ENCODE results near the gene RAPGEF2.
A peak's percentile ranks its signal among the peaks of the same experiment; 100 is the strongest.

Gene RAPGEF2

GRCh38 chr4:159201168-159201567 lies 98.3 kb downstream of the RAPGEF2 start:
- FAIRE-seq: no peak

DNA sequence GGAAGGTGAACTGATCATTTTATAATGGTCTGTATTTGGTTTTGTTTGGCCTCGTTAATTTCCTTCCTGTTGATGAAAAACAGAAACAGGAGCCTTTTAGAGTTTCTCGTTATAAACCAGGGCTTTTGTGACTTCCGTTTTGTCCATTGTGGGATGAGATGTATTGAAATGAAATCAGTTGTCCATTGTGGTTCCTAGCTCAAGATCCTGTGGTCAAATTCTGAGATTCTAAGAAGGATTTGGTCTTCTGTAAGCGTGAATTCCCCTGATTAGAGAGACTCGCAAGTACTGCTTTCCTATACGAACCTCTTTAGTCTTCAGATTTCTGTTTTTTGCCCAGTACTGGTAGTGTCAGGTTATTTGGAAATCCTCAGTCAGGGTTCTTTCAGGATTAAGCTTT lies 101.7 kb downstream of the RAPGEF2 start:
- no peak for FAIRE-seq

- no peak for FAIRE-seq
Measured at GRCh38 chr4:159205466-159205865, 102.6 kb downstream of the RAPGEF2 start.

DNA sequence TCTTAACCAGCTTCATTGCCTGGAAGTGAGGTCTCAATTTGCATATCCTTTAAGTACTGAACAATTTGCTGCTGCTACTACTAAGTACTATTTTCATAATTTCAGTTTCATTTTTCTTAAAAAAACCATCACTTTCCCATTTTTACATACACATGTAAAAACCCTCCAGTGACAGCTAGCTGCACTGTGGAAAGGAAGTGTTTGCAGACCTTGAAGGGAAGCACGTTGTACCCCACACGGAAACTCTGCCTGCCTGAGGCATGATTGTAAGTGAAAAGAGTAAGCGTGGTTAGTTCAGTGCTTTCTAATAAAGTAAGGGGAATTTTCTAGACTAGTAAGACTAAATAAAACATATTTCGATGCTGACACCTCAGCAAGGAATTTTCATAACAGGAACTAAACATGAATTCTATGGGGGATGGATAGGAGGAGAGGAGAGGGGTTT lies 103.6 kb downstream of the RAPGEF2 start:
- no peak for FAIRE-seq

DNA sequence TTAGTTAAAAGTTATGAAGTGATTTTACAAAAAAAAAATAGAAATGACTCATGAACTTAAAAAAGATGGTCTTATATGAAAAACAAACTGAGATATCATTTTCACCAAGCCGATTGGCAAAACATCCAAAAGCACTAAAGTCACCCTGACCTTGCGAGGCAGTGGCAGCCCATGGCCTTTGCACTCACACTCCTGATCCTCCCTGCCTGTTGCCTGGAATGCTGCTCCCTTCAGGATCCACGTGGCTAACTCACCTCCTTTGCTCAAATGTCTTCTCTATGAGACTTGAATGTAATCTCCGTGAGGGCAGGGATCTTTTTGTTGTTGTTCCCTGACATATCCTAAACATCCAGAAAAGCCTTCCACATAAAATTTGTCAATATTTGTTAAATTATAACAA lies 106.4 kb downstream of the RAPGEF2 start:
- no peak for FAIRE-seq

DNA sequence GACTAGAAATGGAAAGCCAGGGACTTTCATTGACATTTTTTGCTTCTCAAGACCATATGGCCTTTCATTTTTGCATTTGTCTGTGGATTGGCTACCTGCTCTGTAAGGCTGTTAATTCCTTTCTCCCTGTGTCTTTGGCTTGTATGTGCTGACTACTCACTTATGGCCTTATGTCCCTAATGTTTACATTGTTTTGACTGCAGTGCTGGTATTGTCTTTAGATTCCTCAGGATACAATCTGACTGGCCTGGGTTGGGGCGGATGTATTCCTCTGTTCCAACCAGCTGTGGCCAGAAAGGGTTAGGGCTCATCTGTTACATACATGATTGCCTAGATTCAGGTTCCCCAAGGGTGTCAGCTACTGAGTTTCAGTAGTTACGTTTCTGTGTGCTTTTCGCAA lies 108.1 kb downstream of the RAPGEF2 start:
- FAIRE-seq: no peak

DNA sequence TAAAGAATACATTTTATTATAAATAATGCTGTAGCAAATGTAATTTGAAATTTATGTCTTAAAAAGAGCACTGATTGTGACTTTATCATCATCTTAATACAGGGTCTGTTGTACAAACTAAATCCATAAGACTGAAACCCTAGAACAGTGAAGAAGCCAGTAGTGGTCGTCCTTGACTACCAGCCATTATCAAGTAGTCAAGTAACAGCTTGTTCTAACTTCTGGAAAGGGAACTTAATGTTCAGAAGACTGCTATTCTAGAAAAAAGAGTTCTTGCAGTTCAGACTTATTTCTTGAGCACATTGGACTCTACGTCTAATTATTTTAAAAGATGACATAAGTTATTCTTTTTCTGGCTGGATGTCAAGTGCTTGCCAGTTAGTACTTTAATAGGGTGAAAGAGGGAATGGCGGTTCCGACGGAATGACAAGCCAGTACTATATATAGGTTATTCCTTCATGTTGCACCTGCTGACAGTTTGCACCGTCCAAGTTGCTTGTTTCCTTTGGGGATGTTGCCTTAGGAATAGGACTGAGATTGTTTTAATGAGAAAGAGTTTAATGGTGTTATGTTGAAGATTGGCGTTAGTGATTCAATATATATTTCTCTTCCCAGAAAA lies 109.9 kb downstream of the RAPGEF2 start:
- FAIRE-seq: no peak

- FAIRE-seq: no peak
Measured at GRCh38 chr4:159216834-159217233, 114.0 kb downstream of the RAPGEF2 start.

- no peak for FAIRE-seq
Measured at GRCh38 chr4:159219862-159220261, 117.0 kb downstream of the RAPGEF2 start.

DNA sequence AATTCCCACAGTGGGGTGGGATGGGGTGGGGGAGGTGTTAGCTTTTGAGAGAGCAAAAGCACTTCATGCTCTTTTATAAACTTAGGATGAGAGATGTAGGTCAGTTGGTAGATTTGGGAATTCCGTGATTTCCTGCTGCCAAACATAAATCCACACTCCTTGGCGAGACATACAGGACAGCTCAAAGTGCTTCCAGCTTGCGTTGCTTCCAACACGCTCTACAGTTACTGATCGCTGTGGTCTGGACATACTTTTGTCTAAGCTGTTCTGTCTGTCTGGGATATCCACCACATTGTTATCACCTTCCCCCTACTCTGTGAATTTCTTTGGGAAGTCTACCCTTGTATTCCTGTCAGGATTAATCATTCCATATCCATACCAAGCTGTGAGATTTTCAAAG lies 117.5 kb downstream of the RAPGEF2 start:
- FAIRE-seq: no peak

GRCh38 chr4:159221280-159221679 lies 118.4 kb downstream of the RAPGEF2 start:
- no peak for FAIRE-seq

DNA sequence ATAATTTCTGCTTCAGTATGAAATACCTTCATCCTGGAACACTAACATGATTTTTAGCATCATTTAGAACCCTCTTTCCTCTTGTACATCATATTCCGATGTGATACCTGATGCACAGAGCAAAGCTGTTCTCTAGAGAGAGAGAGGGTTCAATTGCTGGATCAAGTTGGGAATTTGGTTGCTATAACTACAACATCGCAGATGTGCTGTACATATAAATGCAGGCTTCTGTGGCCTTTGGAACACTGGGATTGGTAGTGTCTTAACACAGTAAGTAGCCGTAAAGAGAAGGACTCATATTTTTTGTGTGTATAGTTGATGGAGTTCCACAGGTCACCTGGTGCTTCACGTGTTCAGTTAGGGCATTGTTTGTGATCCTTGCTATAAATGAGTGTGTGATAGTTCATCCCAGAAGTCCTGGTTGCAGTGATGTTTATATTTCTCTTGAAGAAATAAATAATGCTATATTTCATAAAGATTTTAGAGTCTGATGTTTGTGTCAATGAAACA lies 119.2 kb downstream of the RAPGEF2 start:
- FAIRE-seq: no peak

DNA sequence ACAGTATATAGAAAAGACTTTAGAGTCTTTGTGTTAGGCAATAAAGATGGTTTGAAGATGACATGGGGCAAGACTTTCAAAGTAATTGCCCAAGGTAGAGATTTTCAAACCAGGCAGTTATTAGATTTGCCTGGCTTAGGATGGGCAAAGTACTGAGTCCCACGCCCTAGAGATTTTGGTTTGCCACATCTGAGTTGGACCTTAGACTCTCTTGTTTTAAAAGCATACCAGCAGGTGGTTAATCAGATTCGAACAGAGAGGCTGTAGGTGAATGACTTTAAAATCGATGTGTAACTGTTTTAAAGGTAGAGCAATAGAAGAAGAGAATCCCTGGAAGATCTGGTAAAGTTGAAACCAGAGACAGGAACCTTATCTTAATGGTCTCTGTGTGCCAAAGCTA lies 121.5 kb downstream of the RAPGEF2 start:
- FAIRE-seq: no peak

GRCh38 chr4:159227378-159227777 lies 124.5 kb downstream of the RAPGEF2 start:
- no peak for FAIRE-seq

DNA sequence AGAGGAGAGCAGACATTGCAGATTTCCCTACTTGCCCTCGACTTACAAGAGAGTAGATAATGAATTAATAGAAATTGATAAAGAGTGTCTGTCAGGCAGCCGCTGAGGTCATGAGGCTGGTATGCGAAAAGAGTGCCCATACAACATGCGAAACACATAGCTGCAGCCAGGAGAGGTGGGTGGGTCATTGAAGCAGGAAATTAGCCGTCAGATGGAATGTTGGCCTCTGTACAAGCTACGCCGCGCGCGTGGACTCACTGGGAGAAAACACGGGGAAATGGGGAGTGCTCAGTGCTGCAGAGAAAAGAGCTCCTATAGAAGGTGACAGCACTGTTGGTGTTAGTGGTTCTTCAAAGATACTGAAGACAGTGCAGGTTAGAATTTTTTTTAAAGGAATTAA lies 125.1 kb downstream of the RAPGEF2 start:
- no peak for FAIRE-seq

DNA sequence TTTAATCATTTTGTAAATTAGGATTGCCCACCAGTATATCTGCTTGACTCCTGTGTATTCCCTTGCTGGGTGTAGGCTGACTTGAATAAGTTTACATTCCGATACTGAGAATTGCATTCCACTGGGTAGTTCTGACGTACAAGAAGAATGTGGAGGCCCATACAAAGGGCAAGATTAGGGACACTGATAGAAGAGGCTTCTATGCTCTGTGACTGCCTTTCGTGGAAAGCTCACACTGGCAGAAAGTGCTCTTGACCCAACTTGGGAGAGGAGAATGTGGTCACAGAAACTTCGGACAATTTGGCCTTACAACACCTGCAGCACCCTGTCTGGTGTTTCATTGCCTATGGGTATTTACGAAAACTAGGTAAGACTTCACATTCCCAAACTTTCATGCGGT lies 126.3 kb downstream of the RAPGEF2 start:
- FAIRE-seq: no peak

DNA sequence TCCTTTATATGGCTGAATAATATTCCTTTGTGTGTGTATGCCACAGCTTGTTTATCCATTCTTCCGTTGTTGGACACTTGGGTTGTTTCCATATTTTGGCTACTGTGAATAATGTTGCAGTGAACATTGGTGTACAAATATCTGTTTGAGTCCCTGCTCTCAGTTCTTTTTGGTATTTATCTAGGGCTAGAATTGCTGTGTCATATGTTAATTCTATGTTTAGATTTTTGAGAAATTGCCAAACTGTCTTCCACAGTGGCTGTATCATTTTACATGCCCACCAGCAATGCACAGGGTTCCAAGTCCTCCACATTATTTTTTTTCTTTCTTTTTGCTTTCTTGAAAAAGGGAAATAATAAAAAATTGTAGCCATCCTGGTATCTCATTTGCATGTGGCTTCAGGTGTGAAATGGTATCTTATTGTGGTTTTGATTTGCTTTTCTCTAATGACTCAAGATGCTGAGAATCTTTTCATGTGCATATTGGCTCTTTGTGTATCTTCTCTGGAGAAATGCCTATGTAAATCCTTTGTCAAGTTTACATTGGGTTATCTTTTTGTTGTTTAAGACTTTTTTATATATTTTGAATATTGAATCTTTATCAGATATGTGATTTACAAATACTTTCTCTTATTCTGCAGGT lies 129.7 kb downstream of the RAPGEF2 start:
- FAIRE-seq: no peak

DNA sequence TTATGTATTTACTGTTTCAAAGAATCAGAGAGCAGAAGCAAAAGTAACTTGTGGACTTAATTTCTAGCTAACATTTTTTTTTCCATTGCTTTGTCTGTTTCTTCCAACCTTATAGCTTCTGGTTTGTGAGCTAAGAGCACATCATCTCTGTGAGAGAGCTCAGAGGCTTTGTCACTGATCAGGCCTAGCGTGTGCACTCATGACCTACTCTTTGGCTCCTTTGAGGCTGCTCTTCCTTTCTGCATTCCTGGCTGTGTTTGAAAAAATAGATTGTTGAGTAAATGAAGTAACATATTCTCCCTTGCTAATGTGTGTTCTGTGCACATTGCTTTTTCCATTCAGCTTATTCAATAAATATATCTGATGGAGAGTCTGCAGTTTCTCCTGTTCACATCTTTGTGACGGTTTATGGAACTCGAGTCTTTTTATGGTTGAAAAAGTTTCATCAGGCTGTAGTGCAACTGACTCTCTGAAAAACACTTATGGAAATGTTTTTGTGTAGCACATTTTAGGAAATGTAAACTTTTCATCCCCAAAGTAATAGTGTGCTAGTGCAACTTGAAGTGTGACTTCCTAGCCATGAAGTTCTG lies 133.0 kb downstream of the RAPGEF2 start:
- no peak for FAIRE-seq

DNA sequence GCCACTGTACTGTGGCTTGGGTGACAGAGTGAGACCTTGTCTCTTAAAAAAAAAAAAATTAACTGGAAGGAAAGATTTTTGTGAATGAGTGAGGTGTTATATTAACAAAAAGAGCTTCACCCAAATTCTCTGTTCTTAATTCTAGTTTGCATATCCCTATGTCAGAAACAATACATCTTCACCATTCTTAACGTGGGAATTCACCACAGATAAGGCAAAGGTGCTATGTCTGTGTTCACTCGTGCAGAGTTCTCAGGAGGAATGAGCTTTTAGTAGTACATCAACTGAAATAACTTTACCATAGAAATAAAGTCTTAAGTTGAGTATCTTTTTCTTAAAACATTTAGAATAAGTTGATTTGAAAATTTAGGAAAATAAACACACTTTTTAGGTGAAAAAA lies 135.1 kb downstream of the RAPGEF2 start:
- no peak for FAIRE-seq

DNA sequence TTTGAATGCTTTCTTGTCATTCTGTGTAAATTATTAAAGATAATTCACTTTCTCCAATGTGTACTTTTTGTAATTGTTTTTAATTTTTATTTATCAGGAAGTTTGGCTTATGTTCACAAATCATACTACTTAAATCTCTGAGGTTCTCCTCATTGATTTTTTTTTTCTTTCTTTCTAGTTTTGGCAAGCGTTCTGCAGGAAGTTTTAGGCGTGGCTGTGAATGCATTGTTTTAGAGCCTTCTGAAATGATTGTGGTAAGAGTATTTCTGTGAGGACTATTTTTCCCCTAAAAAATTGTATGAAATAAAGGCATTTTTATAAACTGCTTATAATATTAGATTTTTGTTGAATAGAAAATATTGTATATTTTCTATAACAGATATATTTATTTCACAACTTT lies 135.8 kb downstream of the RAPGEF2 start:
- FAIRE-seq: no peak

- FAIRE-seq: peak; percentile 49
Measured at GRCh38 chr4:159239629-159240028, 136.8 kb downstream of the RAPGEF2 start.

DNA sequence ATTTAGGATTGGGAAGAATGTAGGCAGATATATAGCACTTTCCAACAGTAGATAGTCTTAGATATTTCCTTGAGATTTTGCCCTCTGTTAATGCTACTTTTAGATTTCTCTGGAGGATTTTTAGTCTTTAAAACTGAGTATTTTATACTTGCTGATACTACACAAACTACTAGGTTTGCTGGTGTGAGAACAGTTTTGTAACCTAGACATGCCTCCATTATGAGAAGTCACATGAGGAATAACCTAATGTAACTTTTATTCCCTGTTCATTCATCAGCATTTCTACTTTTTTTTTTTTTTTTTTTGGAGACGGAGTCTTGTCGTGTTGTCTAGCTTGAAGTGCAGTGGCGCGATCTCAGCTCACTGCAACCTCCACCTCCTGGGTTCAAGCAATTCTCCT lies 137.2 kb downstream of the RAPGEF2 start:
- FAIRE-seq: no peak

DNA sequence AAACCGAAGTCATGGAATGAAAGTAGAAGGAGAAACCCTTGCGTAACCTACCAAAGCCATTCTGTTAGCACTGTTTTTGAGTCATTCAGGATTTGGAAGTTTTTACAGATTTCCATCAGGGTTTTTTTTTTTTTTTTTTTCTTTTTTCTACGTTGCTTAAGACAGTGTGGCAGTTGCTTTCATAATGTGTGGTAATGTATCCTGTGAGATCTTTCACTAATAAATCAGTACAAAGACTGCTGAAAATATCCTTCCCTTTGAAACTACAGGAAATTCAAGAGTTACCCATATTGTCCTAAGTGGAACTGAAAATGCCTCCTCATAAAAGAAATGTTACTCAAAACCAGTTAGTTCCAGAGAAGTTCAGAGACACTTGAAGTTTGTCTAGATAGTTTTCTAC lies 137.8 kb downstream of the RAPGEF2 start:
- FAIRE-seq: no peak

GRCh38 chr4:159242427-159242826 lies 139.5 kb downstream of the RAPGEF2 start:
- no peak for FAIRE-seq
